CD4-positive, alpha-beta T cell treated with Interferon gamma for 1 hour (primary cell): ENCODE data around the gene SCD.
A peak's percentile ranks its signal among the peaks of the same experiment; 100 is the strongest.
"Not testable (repeated sequence)": the region's sequence is repeated elsewhere in the genome, so short reads cannot be mapped to it uniquely, and the experiment has no call there.

Experiments
- DNase-seq: peaks from one replicate; pipeline ENCODE4 v3.0.0-alpha.2; 2020

SCD gene

DNA sequence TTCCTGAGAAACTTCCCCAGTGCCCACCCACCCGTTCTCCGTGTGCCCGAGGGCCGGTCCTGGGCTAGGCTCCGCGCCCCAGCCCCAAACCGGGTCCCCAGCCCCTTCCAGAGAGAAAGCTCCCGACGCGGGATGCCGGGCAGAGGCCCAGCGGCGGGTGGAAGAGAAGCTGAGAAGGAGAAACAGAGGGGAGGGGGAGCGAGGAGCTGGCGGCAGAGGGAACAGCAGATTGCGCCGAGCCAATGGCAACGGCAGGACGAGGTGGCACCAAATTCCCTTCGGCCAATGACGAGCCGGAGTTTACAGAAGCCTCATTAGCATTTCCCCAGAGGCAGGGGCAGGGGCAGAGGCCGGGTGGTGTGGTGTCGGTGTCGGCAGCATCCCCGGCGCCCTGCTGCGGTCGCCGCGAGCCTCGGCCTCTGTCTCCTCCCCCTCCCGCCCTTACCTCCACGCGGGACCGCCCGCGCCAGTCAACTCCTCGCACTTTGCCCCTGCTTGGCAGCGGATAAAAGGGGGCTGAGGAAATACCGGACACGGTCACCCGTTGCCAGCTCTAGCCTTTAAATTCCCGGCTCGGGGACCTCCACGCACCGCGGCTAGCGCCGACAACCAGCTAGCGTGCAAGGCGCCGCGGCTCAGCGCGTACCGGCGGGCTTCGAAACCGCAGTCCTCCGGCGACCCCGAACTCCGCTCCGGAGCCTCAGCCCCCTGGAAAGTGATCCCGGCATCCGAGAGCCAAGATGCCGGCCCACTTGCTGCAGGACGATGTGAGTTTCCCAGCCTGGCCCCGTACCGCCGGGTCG, at the start of gene SCD:
TSS of gene SCD (plus strand) at position 469 of the 803 bp plus-strand sequence. CDS start at position 741, 272 bp downstream.
- DNase-seq = peak; percentile 87

GRCh38 chr10:100297242-100297641, 49.8 kb upstream of the SCD start:
- DNase-seq = no peak

- DNase-seq = not testable (repeated sequence)
Measured at GRCh38 chr10:100301123-100301522, 45.9 kb upstream of the SCD start.

DNA sequence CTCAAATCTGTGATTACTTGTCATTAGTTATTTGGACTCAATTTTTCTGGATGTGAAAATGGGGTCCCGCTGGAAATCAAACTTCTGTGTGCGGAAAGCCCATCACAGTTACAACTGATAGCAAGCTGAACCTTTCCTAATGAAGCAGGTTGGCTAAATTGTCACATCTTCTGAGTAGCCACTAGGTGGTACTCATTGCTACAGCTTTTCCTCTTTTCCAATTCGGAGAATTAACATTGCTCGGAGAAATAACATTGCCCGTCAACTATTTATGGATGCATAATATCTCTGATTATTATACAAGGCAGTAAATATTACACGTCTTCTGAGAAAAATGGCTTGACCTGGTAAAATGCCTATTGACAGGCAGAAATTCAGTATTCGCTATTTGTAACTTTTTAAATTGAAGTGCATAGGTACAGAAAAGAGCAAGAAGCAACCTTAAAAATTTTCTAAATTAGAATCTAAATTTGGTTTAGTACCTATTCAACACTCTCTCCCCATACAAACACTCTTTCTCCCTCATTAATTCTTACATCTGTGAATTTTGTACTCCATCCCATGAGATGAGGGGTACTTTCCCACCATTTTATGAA, 43.2 kb upstream of the SCD start:
- no peak for DNase-seq

DNA sequence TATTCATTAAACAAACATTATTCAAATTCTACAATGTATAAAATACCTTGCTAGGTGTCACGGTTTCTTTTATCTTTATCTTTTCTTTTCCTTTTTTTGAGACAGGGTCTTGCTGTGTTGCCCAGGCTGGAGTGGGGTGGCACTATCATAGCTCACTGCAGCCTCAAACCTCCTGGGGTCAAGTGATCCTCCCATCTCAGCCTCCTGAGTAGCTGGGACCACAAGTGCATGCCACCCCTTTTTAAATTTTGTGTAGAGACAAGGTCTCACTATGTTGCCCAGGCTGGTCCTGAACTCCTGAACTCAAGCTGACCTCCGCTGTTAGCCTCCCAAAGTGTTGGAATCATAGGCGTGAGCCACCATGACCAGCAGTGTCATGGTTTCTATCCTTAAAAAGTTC, 42.6 kb upstream of the SCD start:
- DNase-seq = no peak

DNA sequence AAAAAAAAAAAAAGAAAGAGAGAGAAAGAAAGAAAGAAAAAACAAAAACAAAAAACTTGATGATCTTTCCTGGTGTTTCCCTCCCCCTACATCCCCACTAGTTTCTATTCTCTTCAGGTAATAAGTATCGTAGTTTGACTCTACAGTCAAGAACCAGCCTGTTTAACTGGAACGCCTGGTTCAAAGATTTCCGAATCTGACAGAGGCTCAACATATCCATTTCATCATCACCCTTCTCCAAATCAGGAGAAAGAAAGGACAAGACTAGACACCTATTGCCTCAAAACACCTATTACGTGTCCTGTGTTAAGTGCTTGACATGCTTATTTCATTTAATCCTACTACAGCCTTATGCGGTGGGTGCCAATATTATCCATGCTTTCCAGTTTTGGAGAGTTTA, 40.2 kb upstream of the SCD start:
- no peak for DNase-seq

GRCh38 chr10:100307684-100308083, 39.3 kb upstream of the SCD start:
- DNase-seq = no peak

DNA sequence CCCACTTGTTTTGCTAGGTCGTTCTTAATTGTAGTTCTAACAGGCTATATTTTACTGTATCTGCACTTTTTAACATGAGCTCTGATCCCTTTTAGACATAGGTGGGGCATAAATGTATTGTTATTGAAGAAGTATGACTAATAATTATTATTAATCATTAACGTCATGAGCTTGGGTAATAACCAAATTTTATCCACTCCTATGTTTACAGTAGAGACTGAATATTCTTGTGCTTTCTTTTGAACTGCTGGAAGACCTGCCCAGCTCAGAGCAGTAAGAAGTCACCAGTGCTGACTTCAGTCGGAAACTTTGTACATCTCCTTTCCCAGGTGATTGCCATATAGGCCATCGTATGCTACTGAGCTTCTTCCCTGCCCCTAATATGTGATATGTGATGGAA, 35.7 kb upstream of the SCD start:
- no peak for DNase-seq

DNA sequence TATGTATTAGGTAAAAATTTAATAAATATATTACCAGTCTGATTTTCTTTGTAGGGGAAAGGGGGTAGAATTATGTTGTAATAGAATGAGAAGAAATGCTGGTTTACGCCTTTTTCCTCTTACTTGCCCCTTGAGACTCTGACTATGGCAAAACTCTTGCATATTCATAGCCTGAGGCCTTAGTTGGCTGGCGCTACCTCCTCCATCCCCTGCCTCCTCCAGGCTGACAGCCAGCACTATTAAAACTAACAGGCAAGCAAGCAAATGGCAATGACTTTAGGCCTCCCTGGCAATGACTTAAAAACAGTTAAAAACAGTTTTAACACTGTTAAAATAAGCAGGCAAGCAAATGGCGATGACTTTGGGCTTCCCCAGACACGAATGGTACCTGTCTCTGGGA, 31.4 kb upstream of the SCD start:
- DNase-seq = no peak

- no peak for DNase-seq
Measured at GRCh38 chr10:100318207-100318606, 28.8 kb upstream of the SCD start.

DNA sequence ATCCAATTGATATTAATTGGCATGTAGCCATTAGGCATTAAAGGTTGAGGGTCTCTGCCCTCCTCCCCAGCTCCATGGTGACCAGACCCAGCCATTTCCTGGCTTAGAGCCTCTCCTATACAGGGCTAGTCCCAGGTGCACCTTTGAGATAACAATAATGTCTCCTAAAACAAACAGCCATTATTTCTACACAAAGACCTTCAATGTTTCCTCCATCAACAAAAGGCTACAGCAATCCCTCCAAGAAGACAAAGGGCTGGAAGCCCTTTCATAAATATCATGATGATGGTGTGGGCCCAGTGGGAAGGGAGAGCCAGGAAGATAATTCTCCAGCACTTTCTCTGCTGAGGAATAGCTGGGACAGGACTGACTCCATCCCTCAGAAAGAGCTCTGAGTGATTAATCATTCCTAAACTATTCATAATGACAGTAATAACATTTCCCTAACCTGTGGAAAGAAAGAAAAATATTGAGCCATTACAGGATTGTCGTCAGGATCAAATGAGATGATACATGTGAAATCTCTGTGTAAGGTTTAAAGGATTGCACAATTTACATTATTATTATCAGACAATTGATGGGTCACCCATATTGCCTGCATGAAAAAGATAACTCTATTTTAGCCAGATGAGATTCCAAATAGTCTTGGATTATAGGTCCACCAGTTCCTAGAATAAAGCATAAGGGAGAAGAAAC, 27.2 kb upstream of the SCD start:
- no peak for DNase-seq

DNA sequence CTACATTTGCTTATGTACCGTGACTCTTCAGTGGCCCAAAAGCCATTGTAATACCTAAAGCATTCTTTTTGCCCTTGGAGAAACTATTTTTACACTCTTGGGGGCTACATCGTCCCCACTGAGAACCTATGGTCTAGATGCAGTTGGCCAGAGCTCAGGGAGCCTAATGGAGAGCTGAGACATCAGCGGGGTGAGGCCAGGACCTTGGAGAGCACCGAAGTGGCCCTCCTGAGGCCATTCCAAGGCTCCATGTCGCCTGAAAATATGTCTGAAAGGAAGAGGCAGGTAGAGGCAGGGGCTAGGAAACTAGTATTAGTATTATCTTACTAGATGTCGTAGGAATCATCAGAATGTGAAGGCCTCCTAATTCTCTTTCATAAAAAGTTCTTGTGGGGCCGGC, 21.9 kb upstream of the SCD start:
- no peak for DNase-seq

- peak; percentile 67 for DNase-seq
Measured at GRCh38 chr10:100327007-100327717, 19.9 kb upstream of the SCD start.

DNA sequence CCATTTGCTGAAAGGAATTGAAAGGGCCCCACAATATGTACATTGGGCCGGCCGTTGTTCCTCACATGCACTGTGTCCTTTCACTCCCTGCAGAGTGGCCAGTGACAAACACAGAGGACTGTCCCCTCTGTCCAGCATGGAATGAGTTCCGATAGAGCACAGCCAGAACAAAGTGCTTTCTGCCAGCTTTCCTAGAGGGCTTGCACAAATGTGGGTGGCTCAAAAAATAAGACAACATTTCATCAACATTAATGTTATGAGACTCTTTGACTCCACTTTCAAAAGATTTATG, 19.4 kb upstream of the SCD start:
- DNase-seq = no peak

- no peak for DNase-seq
Measured at GRCh38 chr10:100328198-100328597, 18.8 kb upstream of the SCD start.

- no peak for DNase-seq
Measured at GRCh38 chr10:100330079-100330478, 17.0 kb upstream of the SCD start, which contains the start of gene PKD2L1. TSS of gene PKD2L1 (minus strand) at chr10:100330228. CDS start at chr10:100330103, 125 bp downstream.

GRCh38 chr10:100333106-100333505, 13.9 kb upstream of the SCD start:
- no peak for DNase-seq

DNA sequence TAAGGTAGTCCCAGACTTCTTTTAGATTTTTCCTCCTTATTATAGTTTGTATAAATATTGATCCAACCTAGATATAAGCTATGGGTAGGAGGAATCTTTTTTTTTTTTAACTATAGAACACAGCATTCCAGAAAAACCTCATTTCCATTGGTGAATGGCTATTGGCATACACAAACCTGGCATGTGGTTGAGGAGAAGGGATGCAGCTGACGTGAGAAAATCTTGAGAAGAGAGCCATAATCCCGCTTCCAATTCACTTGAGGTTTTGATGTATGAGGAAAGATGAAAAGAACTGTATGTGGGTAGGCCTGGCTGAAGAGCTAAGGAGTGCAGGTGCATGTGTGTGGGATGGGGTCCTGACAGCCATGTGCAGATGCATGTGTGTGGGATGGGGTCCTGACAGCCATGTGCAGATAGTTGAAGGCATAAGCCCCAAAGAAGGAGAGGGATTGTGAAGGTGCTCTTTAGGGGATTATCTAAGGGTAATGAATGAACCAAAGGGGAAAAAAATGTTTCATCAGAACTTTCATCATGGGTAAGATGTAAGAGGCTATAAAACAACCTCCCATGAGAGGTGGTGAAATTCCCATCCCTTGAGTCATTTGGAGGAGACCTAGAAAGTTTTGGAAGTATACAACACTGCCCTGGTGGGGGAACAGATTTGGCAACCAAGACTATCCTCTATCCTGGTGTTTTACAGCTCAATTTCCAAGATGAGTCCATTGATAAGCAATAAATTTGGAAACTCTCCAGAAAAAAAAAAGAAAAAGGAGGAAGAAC, 13.2 kb upstream of the SCD start:
- no peak for DNase-seq

DNA sequence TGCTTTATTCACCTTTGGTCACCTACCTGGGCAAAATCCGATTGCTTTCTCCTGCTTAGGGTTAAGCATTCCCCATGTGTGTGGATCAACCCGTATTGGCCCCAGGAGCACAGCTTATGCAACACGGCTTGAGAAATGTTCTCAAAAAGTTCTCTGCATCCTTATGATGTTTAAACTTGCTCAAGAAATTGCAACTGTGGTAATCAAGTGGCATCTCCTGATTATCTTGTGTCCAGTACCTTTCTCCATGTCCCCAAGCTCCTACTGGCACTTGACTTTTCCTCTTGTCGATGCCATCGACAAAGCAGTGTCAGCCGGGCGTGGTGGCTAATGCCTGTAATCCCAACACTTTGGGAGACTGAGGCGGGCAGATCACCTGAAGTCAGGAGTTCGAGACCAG, 12.3 kb upstream of the SCD start:
- DNase-seq = no peak

DNA sequence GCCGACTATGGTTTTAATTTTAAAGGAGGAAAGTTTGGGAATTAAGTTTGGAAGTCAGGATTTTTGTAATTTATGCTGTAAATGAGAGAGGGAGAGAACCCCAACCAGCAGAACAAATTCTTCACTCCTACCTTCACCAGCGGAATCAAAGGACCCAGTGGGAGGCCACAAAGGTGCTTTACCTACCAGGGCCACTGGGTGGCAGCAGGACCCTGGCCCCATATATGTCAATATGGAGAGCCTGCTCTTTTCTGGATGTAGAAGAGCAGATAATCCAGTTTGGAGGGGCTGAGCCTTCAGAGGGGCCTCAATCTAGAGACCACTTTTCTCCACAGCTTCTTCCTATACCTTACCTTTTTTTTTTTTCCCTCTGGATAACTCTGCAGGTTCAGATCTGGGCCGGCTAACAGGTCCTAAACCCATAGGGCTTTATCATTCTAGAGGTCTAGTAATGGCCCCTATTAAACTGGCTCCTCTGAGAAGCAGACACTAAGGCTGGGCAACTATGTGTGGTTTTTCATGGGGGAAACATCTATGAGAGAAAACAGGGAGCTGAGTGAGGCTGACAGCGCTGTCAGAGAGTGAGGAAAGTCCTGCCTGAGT, 8.5 kb upstream of the SCD start:
- DNase-seq = peak; percentile 70

- DNase-seq = peak; percentile 41
Measured at GRCh38 chr10:100339236-100339635, 7.8 kb upstream of the SCD start.
